ENCODE results near the gene RPL35A. TPM values are rescaled to one million over a fixed set of nuclear protein-coding genes. Genes with fewer than 3 reads are reported as not detected.

Gene RPL35A
- total RNA-seq, 1 donor from 2014 or later = 824 TPM

Small RNAs within 50 kb of the gene (small RNA-seq; reads per million reads assigned to genes)
- not detected for gene RNU6-621P (ENCODE audit: low replicate concordance)

Other genes starting within 250 kb of the RPL35A start
- 12.1 TPM for gene RUBCN, start 213.3 kb upstream of the RPL35A start, total RNA-seq
- gene FYTTD1, start 200.3 kb upstream of the RPL35A start, total RNA-seq = 38.1 TPM
- 129 TPM for gene LRCH3, start 158.9 kb upstream of the RPL35A start, total RNA-seq
- gene LMLN, start 10.0 kb downstream of the RPL35A start, total RNA-seq = 5.2 TPM